ENCODE measurements around the gene PACSIN2. TPM values are rescaled to one million over a fixed set of nuclear protein-coding genes. Genes with fewer than 3 reads are reported as not detected.

PACSIN2 gene
- total and polyA plus RNA-seq, 2 experiments from 2014 or later: 23.5 to 57.3 TPM

GRCh38 chr22:42893371-42894150 is 121.4 kb downstream of the PACSIN2 start (continued):
- TF ChIP-seq REST (IDR thresholded peaks at IDR 0.05; ENCODE audit: unreplicated experiment) (no peak), EZH2 (IDR thresholded peaks at IDR 0.05; ENCODE audit: low read depth, unreplicated experiment) (no peak), CREB1 (CRISPR knock-in tag; IDR thresholded peaks at IDR 0.05; ENCODE audit: low read depth) (no peak), EZH2phosphoT487 (IDR thresholded peaks at IDR 0.05; ENCODE audit: unreplicated experiment) (no peak), CTCF (conservative IDR thresholded peaks at IDR 0.05; ENCODE audit: low read depth in 2 of 2) (no peak), POLR2AphosphoS5 (IDR thresholded peaks at IDR 0.05; ENCODE audit: low read depth) (no peak)

- Mint-ChIP-seq H3K27me3 (ENCODE audit: insufficient read depth, low read depth, poor library complexity) (peaks cover 2% of the 10 kb centered on the region), H3K36me3 (ENCODE audit: low read depth) (peaks cover 22% of the 10 kb centered on the region), H3K4me1 (peaks cover 24% of the 10 kb centered on the region), H3K27ac (no peak overlapping the region), H3K4me3 (no peak overlapping the region), H3K9me3 (no peaks in the 10 kb centered on the region)
- H3K9me2 ChIP-seq (ENCODE audit: insufficient read depth): no peaks in the 10 kb centered on the region
- H3K27me3 ChIP-seq (ENCODE audit: insufficient read depth): no peaks in the 10 kb centered on the region
- no peaks in the 10 kb centered on the region; the same call in 1 of the 2 replicates for H3K4me1 ChIP-seq (ENCODE audit: insufficient read depth)
- no peak for DNase-seq (ENCODE audit: low spot score)
- peaks cover 4% of the 10 kb centered on the region; the same call in 1 of the 2 replicates for H3K36me3 ChIP-seq (ENCODE audit: insufficient read depth)
- H3K27ac ChIP-seq (ENCODE audit: low read depth): no peak overlapping the region
- ATAC-seq: no peak
- peaks cover 22% of the 10 kb centered on the region for H4K20me1 ChIP-seq (replicated peaks; ENCODE audit: insufficient read depth)
- peaks cover 17% of the 10 kb centered on the region for H3K79me2 ChIP-seq (replicated peaks; ENCODE audit: insufficient read depth)
- no peak overlapping the region for H3K4me3 ChIP-seq
- no peak overlapping the region for H3K4me2 ChIP-seq
- H3F3A ChIP-seq (replicated peaks; ENCODE audit: low read depth): no peaks in the 10 kb centered on the region
- H2AFZ ChIP-seq: no peak overlapping the region
- TF ChIP-seq ZNF462 (CRISPR knock-in tag; IDR thresholded peaks at IDR 0.05): no peak
- TF ChIP-seq ZNF331 (CRISPR knock-in tag; IDR thresholded peaks at IDR 0.05; ENCODE audit: low read depth): no peak
- no peak for TF ChIP-seq ZNF114 (CRISPR knock-in tag; IDR thresholded peaks at IDR 0.05)
Measured at GRCh38 chr22:42892571-42893316, 122.2 kb downstream of the PACSIN2 start.

Measured in GM23338 (cell line).